Stomach (tissue), 9 donors: ENCODE data around the gene KDELR1. TPM values are rescaled to one million over a fixed set of nuclear protein-coding genes. Genes with fewer than 3 reads are reported as not detected.
"Not testable (repeated sequence)": the region's sequence is repeated elsewhere in the genome, so short reads cannot be mapped to it uniquely, and the experiment has no call there.

Experiments used
- DNase-seq, 2 donors: peaks; one replicate each; pipeline versions ENCODE4 v3.0.0 to v3.0.0-alpha.2; 2013 to 2019
- H3K27ac ChIP-seq, 5 donors: fragments of 200-600 bp in 4 of 5; sonication (generic) in 4 of 5; one replicate each; pipeline ENCODE4 v1.5.1; 2013 to 2019; ENCODE audit warnings: mild to moderate bottlenecking in 1 of 5, moderate library complexity in 1 of 5
- H3K27me3 ChIP-seq, 3 donors: fragments of 200-600 bp; sonication (generic); one replicate each; pipeline ENCODE4 v1.5.1; 2017 to 2019; ENCODE audit warnings: mixed run types in 1 of 3
- H3K36me3 ChIP-seq, 4 donors: fragments of 200-600 bp; sonication (generic); 1 replicate in 3 of 4; 2 replicates in 1 of 4; pipeline ENCODE4 v1.5.1; 2016 to 2019
- H3K4me1 ChIP-seq, 4 donors: fragments of 200-600 bp; sonication (generic); one replicate each; pipeline ENCODE4 v1.5.1; 2016 to 2019
- H3K4me3 ChIP-seq, 4 donors: fragments of 200-600 bp; sonication (generic) in 3 of 4; one replicate each; pipeline ENCODE4 v1.5.1; 2016 to 2019; ENCODE audit warnings: mild to moderate bottlenecking in 1 of 4
- H3K9me3 ChIP-seq, 4 donors: fragments of 200-600 bp; sonication (generic); one replicate each; pipeline ENCODE4 v1.5.1; 2016 to 2019
- CTCF ChIP-seq, 7 experiments: fragments of 450-650 bp in 4 of 7; fragments of 200-600 bp in 3 of 7; sonication (generic) in 3 of 7; IDR thresholded peaks; one replicate each; pipeline ENCODE4 v1.5.1; 2016 to 2019; ENCODE audit warnings: antibody characterized with exemption in 7 of 7, control low read depth in 2 of 7, mild to moderate bottlenecking in 1 of 7
- EP300 ChIP-seq: sonication (generic); formaldehyde crosslinking; IDR thresholded peaks from one replicate; pipeline ENCODE4 v1.6.1; 2017; ENCODE audit warnings: antibody characterized with exemption
- POLR2A ChIP-seq, 4 donors: fragments of 450-650 bp; IDR thresholded peaks; one replicate each; pipeline ENCODE4 v1.6.1; 2016; ENCODE audit warnings: antibody characterized with exemption in 4 of 4, control low read depth in 2 of 4, mild to moderate bottlenecking in 1 of 4, moderate library complexity in 1 of 4
- POLR2AphosphoS5 ChIP-seq, 3 donors: sonication (generic); formaldehyde crosslinking; IDR thresholded peaks; one replicate each; pipeline ENCODE4 v1.6.1; 2016; ENCODE audit warnings: antibody characterized with exemption in 3 of 3
- whole genome bisulfite sequencing, 5 donors: extraction: QIAGEN DNeasy Blood & Tissue Kit in 3 of 5; methylation state at CpG; one replicate each; pipeline versions ENCODE4 v1.1.5 to v1.1.7; 2013 to 2018; 5-methylcytosine and 5-hydroxymethylcytosine counted together
- intact Hi-C: fragments of 100-400 bp; cut with DNase I; formaldehyde crosslinking; loops from one replicate; pipeline ENCODE4 v1.15.1; 2023; ENCODE audit warnings: low total_unique reads
- polyA plus RNA-seq, 3 donors: library from polyadenylated mRNA; stranded (reverse); fragments of 200-250 nt; gene quantifications; one replicate each; pipeline ENCODE4 v1.2.3, GENCODE V29; 2013
- total RNA-seq, 5 donors: library from RNA; depleted of rRNA; stranded (reverse); fragments of >200 nt; gene quantifications; one replicate each; pipeline versions ENCODE4 v1.1.0 to v1.2.3, GENCODE V29; 2014 to 2016
- donor health status: healthy with polysubstance abuse.
- donor health status: Bipolar disorder and iron deficiency.
- donor health status: healthy.

KDELR1 gene
- total and polyA plus RNA-seq, 8 donors, result 45.8 to 123 (median 70.9) TPM

GRCh38 chr19:48372904-48373303 is 18.4 kb downstream of the KDELR1 start:
- H3K27ac ChIP-seq, result no peak overlapping the region
- no peaks in the 10 kb centered on the region for H3K9me3 ChIP-seq
- H3K4me1 ChIP-seq, result no peaks in the 10 kb centered on the region
- DNase-seq, result peak in 1 of 2 donors; percentile 48
- no peak for TF ChIP-seq CTCF (IDR thresholded peaks at IDR 0.05)
- no peak for TF ChIP-seq POLR2A (IDR thresholded peaks at IDR 0.05)
- no peak for TF ChIP-seq POLR2AphosphoS5 (IDR thresholded peaks at IDR 0.05)
- TF ChIP-seq EP300, result no peak
- H3K36me3 ChIP-seq, result no peaks in the 10 kb centered on the region
- intact Hi-C loops, result no loop called here
- 58 to 71% (median 62%) methylated on average over 4 of the region's 4 CpGs for WGBS, 5 donors
- no peak overlapping the region for H3K4me3 ChIP-seq
- H3K27me3 ChIP-seq, result no peaks in the 10 kb centered on the region

GRCh38 chr19:48371771-48372170 is 19.6 kb downstream of the KDELR1 start:
- H3K27me3 ChIP-seq, H3K4me1 ChIP-seq, H3K36me3 ChIP-seq, intact Hi-C loops, H3K9me3 ChIP-seq, H3K4me3 ChIP-seq, DNase-seq, H3K27ac ChIP-seq: not testable (repeated sequence)
- 86 to 96% (median 91%) methylated on average over 5 of the region's 5 CpGs for WGBS, 5 donors

GRCh38 chr19:48371367-48371766 is 20.0 kb downstream of the KDELR1 start:
- H3K4me3 ChIP-seq, result no peak overlapping the region
- no peaks in the 10 kb centered on the region for H3K9me3 ChIP-seq
- H3K36me3 ChIP-seq, result no peaks in the 10 kb centered on the region
- H3K27me3 ChIP-seq, result no peaks in the 10 kb centered on the region
- TF ChIP-seq CTCF (IDR thresholded peaks at IDR 0.05) (no peak), EP300 (no peak), POLR2A (IDR thresholded peaks at IDR 0.05) (no peak), POLR2AphosphoS5 (IDR thresholded peaks at IDR 0.05) (no peak)
- WGBS, 5 donors, result 70 to 74% (median 71%) methylated on average over 7 of the region's 7 CpGs
- H3K4me1 ChIP-seq, result no peaks in the 10 kb centered on the region
- no peak for DNase-seq
- intact Hi-C loops, result no loop called here
- no peak overlapping the region for H3K27ac ChIP-seq

- TF ChIP-seq POLR2AphosphoS5 (IDR thresholded peaks at IDR 0.05) (no peak), CTCF (IDR thresholded peaks at IDR 0.05) (no peak), POLR2A (IDR thresholded peaks at IDR 0.05) (no peak), EP300 (no peak)
- Histone ChIP-seq H3K27me3 (no peaks in the 10 kb centered on the region), H3K27ac (no peak overlapping the region), H3K36me3 (no peaks in the 10 kb centered on the region), H3K4me3 (no peak overlapping the region), H3K9me3 (no peaks in the 10 kb centered on the region), H3K4me1 (no peaks in the 10 kb centered on the region)
- intact Hi-C loops, result no loop called here
- DNase-seq, result no peak
- WGBS, 5 donors, result 77 to 94% (median 80%) methylated on average over 4 of the region's 4 CpGs
Measured at GRCh38 chr19:48370955-48371354, 20.4 kb downstream of the KDELR1 start.

GRCh38 chr19:48368936-48369335 is 22.4 kb downstream of the KDELR1 start:
- Histone ChIP-seq H3K36me3 (no peaks in the 10 kb centered on the region), H3K27me3 (no peaks in the 10 kb centered on the region), H3K4me3 (no peak overlapping the region), H3K4me1 (peaks cover 5 to 9% (median 8%) of the 10 kb centered on the region in 4 donors), H3K27ac (no peak overlapping the region), H3K9me3 (no peaks in the 10 kb centered on the region)
- peak in 1 of 2 donors; percentile 29 for DNase-seq
- intact Hi-C loops, result no loop called here
- no peak for TF ChIP-seq POLR2A (IDR thresholded peaks at IDR 0.05)
- TF ChIP-seq EP300, result no peak
- no peak for TF ChIP-seq POLR2AphosphoS5 (IDR thresholded peaks at IDR 0.05)
- TF ChIP-seq CTCF (IDR thresholded peaks at IDR 0.05), result no peak
- WGBS, 5 donors, result 56 to 82% (median 63%) methylated on average over 13 to 14 of the region's 14 CpGs
